Loucy (cell line): ENCODE data around the gene JADE2.

ENCODE experiments used
- H2AFZ ChIP-seq: fragments of 200-600 bp; sonication (generic); 2 replicates; pipeline ENCODE4 v1.6.0; 2016; ENCODE audit warnings: antibody characterized with exemption, mild to moderate bottlenecking, low read length, moderate library complexity
- H3F3A ChIP-seq: fragments of 200-600 bp; 2 replicates; pipeline ENCODE4 v1.6.0; 2016; ENCODE audit warnings: antibody characterized with exemption, low read depth, mild to moderate bottlenecking
- H3K27me3 ChIP-seq: fragments of 200-600 bp; sonication (generic); 2 replicates; pipeline ENCODE4 v1.6.1; 2014; ENCODE audit warnings: low read length, mild to moderate bottlenecking; ENCODE audit not compliant: insufficient read depth, poor library complexity, severe bottlenecking
- H3K36me3 ChIP-seq: fragments of 200-600 bp; sonication (generic); 2 replicates; pipeline ENCODE4 v1.6.1; 2016; ENCODE audit warnings: low read length; ENCODE audit not compliant: insufficient read depth
- H3K4me1 ChIP-seq: fragments of 200-600 bp; sonication (generic); 2 replicates; pipeline ENCODE4 v1.5.1; 2014; ENCODE audit warnings: low read length, mild to moderate bottlenecking; ENCODE audit not compliant: insufficient read depth, poor library complexity, severe bottlenecking
- H3K4me2 ChIP-seq: fragments of 200-600 bp; sonication (generic); 2 replicates; pipeline ENCODE4 v1.6.0; 2014; ENCODE audit warnings: antibody characterized with exemption, low read length, low read depth, mild to moderate bottlenecking; ENCODE audit not compliant: poor library complexity, severe bottlenecking
- H3K4me3 ChIP-seq: fragments of 200-600 bp; sonication (generic); 2 replicates; pipeline ENCODE4 v1.5.1; 2014; ENCODE audit warnings: low read length, mild to moderate bottlenecking, mixed read lengths; ENCODE audit not compliant: poor library complexity, severe bottlenecking
- H3K79me2 ChIP-seq: fragments of 200-600 bp; sonication (generic); 2 replicates; pipeline ENCODE4 v1.6.1; 2014; ENCODE audit warnings: low read length; ENCODE audit not compliant: insufficient read depth
- H3K9ac ChIP-seq: fragments of 200-600 bp; sonication (generic); 2 replicates; pipeline ENCODE4 v1.6.0; 2014; ENCODE audit warnings: mild to moderate bottlenecking, low read depth, low read length, moderate library complexity; ENCODE audit not compliant: poor library complexity, severe bottlenecking
- H3K9me2 ChIP-seq: fragments of 200-600 bp; sonication (generic); replicated peaks from 2 replicates; pipeline ENCODE4 v1.6.1; 2016; ENCODE audit warnings: low read depth, low read length, mixed read lengths
- H3K9me3 ChIP-seq: fragments of 200-600 bp; sonication (generic); 2 replicates; pipeline ENCODE4 v1.6.1; 2014; ENCODE audit warnings: mild to moderate bottlenecking, antibody characterized with exemption, low read length, low read depth; ENCODE audit not compliant: insufficient read depth
- H4K20me1 ChIP-seq: fragments of 200-600 bp; sonication (generic); 2 replicates; pipeline ENCODE4 v1.6.0; 2014; ENCODE audit warnings: antibody characterized with exemption, low read length, mild to moderate bottlenecking; ENCODE audit not compliant: insufficient read depth, poor library complexity, severe bottlenecking
- EZH2phosphoT487 ChIP-seq: fragments of 200-600 bp; IDR thresholded peaks from 2 replicates; pipeline ENCODE4 v1.6.1; 2018; ENCODE audit warnings: antibody characterized with exemption, mild to moderate bottlenecking, moderate library complexity, borderline replicate concordance
- TF ChIP-seq, protein P1 (sequence below): fragments of 200-600 bp; sonication (generic); conservative IDR thresholded peaks from 2 replicates; pipeline ENCODE4 v1.5.1; 2014; ENCODE audit warnings: mild to moderate bottlenecking, antibody characterized with exemption, low read length

Gene JADE2

DNA sequence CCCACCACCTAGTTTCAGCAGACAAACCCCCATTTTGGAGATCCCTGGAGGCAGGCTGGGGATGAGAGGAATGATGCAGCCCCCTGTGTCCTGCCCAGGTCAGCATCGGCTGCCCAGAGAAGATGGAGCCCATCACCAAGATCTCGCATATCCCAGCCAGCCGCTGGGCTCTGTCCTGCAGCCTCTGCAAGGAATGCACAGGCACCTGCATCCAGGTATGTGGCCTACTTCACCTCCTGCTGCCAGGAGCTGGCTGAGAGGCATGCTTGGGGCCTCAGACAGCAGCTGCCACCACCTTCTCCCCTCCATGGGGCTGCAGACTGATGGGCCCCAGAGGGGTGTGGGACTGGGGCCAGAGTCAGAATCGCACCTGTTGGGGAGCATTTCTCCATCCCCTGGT, 38.9 kb downstream of the JADE2 start:
- no peaks in the 10 kb centered on the region for H3F3A ChIP-seq
- no peaks in the 10 kb centered on the region for H3K27me3 ChIP-seq
- no peak overlapping the region for H3K4me2 ChIP-seq
- no peak overlapping the region for H2AFZ ChIP-seq
- no peaks in the 10 kb centered on the region for H3K9me3 ChIP-seq
- H3K79me2 ChIP-seq, result peaks cover 2% of the 10 kb centered on the region; the same call in 1 of the 2 replicates
- TF ChIP-seq, protein P1, sequence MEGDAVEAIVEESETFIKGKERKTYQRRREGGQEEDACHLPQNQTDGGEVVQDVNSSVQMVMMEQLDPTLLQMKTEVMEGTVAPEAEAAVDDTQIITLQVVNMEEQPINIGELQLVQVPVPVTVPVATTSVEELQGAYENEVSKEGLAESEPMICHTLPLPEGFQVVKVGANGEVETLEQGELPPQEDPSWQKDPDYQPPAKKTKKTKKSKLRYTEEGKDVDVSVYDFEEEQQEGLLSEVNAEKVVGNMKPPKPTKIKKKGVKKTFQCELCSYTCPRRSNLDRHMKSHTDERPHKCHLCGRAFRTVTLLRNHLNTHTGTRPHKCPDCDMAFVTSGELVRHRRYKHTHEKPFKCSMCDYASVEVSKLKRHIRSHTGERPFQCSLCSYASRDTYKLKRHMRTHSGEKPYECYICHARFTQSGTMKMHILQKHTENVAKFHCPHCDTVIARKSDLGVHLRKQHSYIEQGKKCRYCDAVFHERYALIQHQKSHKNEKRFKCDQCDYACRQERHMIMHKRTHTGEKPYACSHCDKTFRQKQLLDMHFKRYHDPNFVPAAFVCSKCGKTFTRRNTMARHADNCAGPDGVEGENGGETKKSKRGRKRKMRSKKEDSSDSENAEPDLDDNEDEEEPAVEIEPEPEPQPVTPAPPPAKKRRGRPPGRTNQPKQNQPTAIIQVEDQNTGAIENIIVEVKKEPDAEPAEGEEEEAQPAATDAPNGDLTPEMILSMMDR, result no peak
- no peak for TF ChIP-seq EZH2phosphoT487
- no peaks in the 10 kb centered on the region for H3K4me1 ChIP-seq
- no peaks in the 10 kb centered on the region for H3K9me2 ChIP-seq
- H3K4me3 ChIP-seq, result no peak overlapping the region
- H4K20me1 ChIP-seq, result no peaks in the 10 kb centered on the region
- H3K9ac ChIP-seq, result no peak overlapping the region
- H3K36me3 ChIP-seq, result peaks cover 84% of the 10 kb centered on the region; the same call in 1 of the 2 replicates

DNA sequence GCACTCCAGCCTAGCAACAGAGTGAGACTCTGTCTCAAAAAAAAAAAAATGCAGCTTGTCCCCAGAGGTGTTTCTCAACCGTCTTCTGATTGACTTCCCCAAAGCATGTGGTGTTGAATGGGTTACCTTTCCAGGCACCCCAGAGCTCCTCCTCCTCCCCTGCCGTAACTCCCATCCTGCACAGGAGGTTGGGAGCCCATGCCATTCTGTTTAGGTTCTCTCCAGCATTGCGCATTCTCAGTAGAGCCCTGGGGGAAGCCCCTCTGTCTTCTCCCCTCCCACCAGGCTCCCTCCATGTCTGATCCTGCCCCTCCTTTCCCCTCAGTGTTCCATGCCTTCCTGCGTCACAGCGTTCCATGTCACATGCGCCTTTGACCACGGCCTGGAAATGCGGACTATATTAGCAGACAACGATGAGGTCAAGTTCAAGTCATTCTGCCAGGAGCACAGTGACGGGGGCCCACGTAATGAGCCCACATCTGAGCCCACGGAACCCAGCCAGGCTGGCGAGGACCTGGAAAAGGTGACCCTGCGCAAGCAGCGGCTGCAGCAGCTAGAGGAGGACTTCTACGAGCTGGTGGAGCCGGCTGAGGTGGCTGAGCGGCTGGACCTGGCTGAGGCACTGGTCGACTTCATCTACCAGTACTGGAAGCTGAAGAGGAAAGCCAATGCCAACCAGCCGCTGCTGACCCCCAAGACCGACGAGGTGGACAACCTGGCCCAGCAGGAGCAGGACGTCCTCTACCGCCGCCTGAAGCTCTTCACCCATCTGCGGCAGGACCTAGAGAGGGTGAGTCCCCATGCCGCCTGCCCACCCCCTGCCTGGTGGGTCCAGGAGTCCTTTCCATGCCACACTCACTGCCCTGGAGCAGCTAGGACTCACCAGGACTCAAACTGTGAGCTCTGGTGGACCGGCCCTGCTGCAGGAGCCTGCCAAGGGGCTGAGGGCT, 40.6 kb downstream of the JADE2 start:
- Histone ChIP-seq H4K20me1 (no peaks in the 10 kb centered on the region), H3K4me2 (no peak overlapping the region)

DNA sequence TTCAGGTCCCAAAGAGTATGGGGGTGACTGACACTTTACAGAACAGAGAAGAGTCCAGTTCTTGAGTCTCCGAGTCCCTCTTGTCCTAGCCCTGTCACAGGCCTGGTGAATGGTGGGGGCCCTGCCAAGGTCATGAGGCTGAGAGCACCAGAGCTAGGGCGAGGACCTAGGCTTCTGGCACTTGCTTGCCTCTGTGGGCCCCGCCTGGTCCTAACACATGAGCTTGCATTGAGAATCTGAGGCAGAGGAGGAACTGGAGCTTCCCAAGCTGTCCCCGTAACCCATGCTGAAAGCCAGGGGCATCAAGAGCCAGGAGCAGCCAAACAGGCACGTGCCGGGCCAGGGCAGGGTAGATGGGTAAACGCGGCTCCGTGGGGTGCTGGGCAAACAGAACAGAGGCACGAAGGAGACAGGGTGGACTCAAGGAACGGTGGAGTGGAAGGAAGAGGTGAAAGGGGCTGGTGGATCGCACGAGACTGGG, 41.3 kb downstream of the JADE2 start:
- no peak overlapping the region for H3K4me2 ChIP-seq
- no peak overlapping the region for H3K9ac ChIP-seq
- no peaks in the 10 kb centered on the region for H3K79me2 ChIP-seq
- no peaks in the 10 kb centered on the region for H3K9me3 ChIP-seq
- TF ChIP-seq EZH2phosphoT487, result no peak
- TF ChIP-seq, protein P1, result no peak
- H3K27me3 ChIP-seq, result no peaks in the 10 kb centered on the region
- no peaks in the 10 kb centered on the region for H4K20me1 ChIP-seq
- no peak overlapping the region for H2AFZ ChIP-seq
- H3K4me1 ChIP-seq, result no peaks in the 10 kb centered on the region
- H3F3A ChIP-seq, result no peaks in the 10 kb centered on the region
- H3K36me3 ChIP-seq, result peaks cover 70% of the 10 kb centered on the region; the same call in 1 of the 2 replicates
- H3K9me2 ChIP-seq, result no peaks in the 10 kb centered on the region
- no peak overlapping the region for H3K4me3 ChIP-seq

More for the DNA sequence above, 40.6 kb downstream of the JADE2 start:
- Histone ChIP-seq H3K27me3 (no peaks in the 10 kb centered on the region), H3K79me2 (no peaks in the 10 kb centered on the region), H2AFZ (no peak overlapping the region), H3K4me1 (no peaks in the 10 kb centered on the region), H3K9ac (no peak overlapping the region), H3K9me2 (no peaks in the 10 kb centered on the region), H3K4me3 (no peak overlapping the region), H3K36me3 (peaks cover 75% of the 10 kb centered on the region; the same call in 1 of the 2 replicates), H3F3A (no peaks in the 10 kb centered on the region), H3K9me3 (no peaks in the 10 kb centered on the region)
- TF ChIP-seq, protein P1, result no peak
- no peak for TF ChIP-seq EZH2phosphoT487
